ENCODE results near the gene LTO1.

The LTO1 gene

GRCh38 chr11:69656536-69657455 lies 18.4 kb downstream of the LTO1 start:
- no peak for DNase-seq

- no peak for DNase-seq
These were observed 19.4 kb downstream of the LTO1 start for GRCh38 chr11:69655479-69656428.

DNA sequence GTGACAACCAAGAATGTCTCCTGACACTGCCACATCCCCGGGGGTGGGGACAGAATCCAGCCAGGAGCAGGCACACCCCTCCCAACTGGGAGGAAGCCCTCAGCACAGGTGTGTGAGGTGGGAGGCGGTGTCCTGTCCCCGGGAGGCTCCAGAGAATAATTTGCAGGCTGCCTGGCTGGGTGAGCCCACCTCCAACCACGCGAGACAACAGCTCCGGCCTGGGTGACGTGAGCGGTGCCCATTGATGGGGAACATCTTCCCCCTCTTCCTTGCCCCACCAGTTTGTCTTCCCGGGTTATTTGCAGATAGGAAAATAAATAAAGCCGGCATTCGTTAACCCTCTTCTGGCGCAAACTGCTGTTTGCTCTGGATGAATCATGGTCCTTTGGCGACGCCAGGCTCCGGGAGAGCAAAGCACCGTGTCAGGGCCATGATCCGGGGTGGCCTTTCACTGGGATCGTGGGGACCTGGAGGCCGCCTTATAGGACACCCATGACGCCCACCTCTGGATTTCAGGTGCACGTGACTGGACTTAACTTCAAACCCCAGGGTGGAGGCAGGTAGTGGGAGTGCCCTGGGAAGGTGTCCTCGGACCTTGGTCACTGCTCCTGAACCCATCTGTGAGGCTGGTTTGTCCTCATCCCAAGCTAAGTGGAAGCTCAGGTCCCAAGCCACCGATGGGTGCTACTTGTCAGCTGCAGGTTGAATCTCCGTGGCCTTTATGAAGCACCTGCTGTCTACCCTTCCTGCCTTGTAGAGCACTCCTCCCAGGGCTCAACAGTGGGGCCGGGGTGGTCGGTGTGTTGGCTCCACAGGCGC lies 20.3 kb downstream of the LTO1 start:
- DNase-seq = no peak

DNA sequence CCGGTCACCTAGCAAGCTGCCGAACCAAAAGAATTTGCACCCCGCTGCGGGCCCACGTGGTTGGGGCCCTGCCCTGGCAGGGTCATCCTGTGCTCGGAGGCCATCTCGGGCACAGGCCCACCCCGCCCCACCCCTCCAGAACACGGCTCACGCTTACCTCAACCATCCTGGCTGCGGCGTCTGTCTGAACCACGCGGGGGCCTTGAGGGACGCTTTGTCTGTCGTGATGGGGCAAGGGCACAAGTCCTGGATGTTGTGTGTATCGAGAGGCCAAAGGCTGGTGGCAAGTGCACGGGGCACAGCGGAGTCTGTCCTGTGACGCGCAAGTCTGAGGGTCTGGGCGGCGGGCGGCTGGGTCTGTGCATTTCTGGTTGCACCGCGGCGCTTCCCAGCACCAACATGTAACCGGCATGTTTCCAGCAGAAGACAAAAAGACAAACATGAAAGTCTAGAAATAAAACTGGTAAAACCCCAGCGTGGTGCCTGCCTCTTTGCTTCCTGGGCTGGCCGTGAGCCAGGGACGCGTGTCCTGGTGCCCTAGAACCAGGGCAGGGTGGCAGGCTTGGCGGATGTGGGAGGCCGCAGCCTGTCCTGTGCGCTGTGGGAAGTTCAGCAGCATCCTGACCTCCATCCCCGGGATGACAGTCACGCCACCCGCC lies 21.0 kb downstream of the LTO1 start:
- DNase-seq = no peak

DNA sequence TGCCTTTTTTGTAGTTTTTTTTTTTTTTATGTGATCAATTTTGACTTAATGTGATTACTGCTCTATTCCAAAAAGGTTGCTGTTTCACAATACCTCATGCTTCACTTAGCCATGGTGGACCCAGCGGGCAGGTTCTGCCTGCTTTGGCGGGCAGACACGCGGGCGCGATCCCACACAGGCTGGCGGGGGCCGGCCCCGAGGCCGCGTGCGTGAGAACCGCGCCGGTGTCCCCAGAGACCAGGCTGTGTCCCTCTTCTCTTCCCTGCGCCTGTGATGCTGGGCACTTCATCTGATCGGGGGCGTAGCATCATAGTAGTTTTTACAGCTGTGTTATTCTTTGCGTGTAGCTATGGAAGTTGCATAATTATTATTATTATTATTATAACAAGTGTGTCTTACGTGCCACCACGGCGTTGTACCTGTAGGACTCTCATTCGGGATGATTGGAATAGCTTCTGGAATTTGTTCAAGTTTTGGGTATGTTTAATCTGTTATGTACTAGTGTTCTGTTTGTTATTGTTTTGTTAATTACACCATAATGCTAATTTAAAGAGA lies 21.7 kb downstream of the LTO1 start:
- no peak for DNase-seq

DNA sequence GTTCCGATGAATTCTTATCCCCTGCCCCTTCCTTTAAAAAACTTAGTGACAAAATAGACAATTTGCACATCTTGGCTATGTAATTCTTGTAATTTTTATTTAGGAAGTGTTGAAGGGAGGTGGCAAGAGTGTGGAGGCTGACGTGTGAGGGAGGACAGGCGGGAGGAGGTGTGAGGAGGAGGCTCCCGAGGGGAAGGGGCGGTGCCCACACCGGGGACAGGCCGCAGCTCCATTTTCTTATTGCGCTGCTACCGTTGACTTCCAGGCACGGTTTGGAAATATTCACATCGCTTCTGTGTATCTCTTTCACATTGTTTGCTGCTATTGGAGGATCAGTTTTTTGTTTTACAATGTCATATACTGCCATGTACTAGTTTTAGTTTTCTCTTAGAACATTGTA lies 22.2 kb downstream of the LTO1 start:
- DNase-seq = no peak

- DNase-seq = no peak
These were observed 23.1 kb downstream of the LTO1 start for GRCh38 chr11:69651834-69652620.

GRCh38 chr11:69650832-69651344 lies 24.3 kb downstream of the LTO1 start:
- no peak for DNase-seq

GRCh38 chr11:69650081-69650831 lies 24.9 kb downstream of the LTO1 start:
- no peak for DNase-seq

DNA sequence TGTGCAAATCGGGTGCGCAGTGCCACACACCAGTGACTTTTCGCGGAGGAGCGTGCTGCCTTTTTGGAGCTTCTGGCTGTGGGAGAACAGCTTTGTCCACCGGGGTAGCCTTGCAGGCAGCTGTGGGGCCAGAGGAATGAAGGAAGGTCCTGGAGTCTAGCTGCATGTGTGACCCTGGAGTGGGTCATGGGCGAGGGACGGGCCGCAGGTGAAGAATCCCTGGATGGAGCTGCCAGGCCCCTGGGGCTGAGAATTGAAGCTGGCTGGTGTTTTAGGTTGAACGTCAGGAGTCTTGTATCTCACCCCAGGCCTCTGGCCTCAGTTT lies 25.6 kb downstream of the LTO1 start:
- no peak for DNase-seq

DNA sequence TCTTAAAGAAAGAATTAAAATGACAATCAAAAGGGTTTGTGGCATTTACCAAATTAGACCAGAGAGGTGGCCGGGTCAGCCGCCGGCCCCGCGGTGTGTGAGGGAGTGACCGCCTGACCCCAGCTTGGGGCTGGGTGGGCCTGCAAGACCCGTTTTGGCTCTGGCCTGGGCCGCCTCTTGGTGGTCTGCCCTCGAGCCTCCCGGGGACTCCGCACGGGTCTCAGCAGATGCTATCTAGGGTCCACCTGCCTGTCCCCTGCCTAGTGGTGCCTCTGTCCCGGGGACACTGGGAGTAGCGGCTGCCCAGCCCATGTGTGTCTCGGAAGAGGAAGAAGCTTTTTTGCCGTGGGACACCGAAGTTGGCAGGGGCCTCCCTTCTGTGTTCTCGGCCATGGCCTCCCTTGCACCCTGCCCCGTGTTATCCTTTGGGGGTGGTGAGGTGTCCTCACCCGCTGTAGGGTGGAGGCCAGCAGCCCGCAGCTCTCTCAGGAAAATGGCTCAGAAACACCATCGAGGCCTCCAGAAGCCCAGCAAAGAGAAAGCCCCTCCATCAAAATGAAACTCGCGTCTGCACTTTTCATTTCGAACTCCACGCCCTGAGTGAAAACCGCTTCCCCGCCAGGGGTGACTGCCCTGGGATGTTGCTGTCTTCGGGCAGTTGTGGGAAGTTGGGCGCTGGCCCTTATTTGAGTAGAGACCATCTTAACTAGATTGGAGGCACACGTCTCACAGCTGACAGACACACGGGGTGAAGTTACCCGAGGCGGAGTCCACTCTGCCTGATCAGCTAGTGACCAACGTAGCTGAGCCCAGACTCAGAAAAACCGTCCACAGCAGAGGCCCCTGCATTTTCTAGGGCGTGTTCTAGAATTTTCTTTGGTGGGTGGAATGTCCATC lies 26.2 kb downstream of the LTO1 start:
- no peak for DNase-seq

- no peak for DNase-seq
These were observed 27.2 kb downstream of the LTO1 start for GRCh38 chr11:69647761-69648497.

GRCh38 chr11:69647390-69647748 lies 27.8 kb downstream of the LTO1 start:
- no peak for DNase-seq

- no peak for DNase-seq
These were observed 28.4 kb downstream of the LTO1 start for GRCh38 chr11:69646493-69647389.

DNA sequence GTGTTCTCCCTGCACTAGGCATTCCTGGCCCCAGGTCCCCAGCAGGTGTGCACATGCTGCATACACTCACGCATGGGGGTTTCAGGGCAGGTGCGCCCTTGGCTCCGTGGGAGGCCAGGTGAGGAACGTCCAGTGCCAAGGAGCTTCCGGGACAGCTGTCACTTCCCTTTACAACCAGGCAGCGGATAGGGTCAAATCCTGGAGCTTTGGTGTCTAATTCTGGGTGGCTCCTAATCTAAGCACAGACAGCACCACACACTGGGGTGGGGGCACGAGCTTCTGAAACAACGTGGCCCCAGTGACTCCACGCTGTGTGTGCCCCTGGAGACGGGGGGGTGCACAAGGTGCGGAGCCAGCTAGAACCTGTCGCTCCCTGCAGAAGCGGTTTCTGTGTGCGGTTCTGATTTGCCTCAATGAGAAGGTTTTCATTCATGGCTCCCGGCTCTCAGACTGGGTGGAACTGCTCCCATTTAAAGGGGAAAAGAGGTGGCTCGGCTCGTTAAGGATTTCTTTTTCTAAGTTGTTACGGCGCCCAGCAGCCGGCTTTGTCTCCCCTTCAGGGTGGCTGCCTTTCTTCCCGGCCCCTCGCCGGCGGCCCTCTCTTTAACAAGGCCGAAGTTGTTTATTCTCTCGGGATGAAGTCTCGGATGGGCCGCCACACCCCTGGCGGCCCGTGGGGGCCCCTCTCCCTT lies 29.2 kb downstream of the LTO1 start:
- no peak for DNase-seq

DNA sequence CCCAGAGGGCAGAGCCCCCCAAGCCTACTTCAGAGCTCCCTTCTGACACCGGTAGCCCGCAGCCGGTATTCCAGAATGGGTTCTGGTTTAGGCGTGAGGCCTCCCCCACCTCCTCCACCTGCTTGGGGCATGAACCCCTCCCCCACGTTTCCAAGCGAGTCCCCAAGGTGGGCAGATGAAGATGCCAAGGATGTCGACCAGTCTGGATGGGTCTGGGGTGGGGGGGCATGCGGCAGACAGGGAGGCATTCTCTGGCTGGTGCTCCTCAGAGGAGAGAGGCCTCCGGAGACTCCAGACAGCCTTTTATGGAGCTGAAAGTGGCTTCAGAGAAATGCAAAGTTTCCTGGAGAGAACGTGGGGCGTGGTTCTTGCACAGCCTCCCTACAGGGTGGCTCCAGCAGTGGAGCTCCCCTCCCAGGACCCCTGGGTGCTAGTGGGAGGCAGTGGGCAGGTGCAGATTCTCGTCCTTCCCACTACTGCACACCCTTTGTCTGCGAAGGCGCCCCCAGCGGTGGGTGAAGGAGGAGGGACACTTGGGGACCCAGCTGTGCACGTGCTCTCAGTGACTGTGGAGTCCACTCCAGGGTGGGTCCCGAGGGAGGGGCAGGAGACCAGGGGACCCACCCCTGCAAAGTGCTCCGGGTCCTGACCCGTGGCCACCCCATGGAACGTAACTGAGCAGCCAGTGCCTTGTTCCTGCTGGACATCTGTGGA lies 30.0 kb downstream of the LTO1 start:
- no peak for DNase-seq
